ENCODE data around the gene TMEM132D. TPM values are rescaled to one million over a fixed set of nuclear protein-coding genes. Genes with fewer than 3 reads are reported as not detected.

Gene TMEM132D
- total and polyA plus RNA-seq, 2 of the 8 experiments (the other 6 are each of a cell fraction or from before 2014, with no cell fraction given), result 3.5 to 10.1 TPM

- no peaks in the 10 kb centered on the region for H3K36me3 ChIP-seq (ENCODE audit: control insufficient read depth in 2 of 4, insufficient read depth in 4 of 4, low read length in 3 of 4)
Observed at GRCh38 chr12:129659961-129660622, 243.7 kb downstream of the TMEM132D start.

More at GRCh38 chr12:129659961-129660622, 243.7 kb downstream of the TMEM132D start:
- no peaks in the 10 kb centered on the region for H3K27me3 ChIP-seq (replicated peaks in 1 of 4; ENCODE audit: control insufficient read depth in 3 of 4, extremely low read depth in 1 of 4, insufficient read depth in 3 of 4, low read length in 3 of 4)
- no peak overlapping the region for H2BK20ac ChIP-seq (ENCODE audit: low read length)
- H2AK5ac ChIP-seq (ENCODE audit: low read depth, low read length), result peak overlapping the region; percentile 76; the same call in 1 of the 2 replicates
- POLR2A ChIA-PET (ENCODE audit: partially characterized antibody), result interaction anchor here (0.7 kb wide), 1 partner anchor 281 kb away, joined by 3 read pairs; no protein-coding TSS in a partner anchor
- H3K79me1 ChIP-seq (ENCODE audit: low read depth, low read length), result no peaks in the 10 kb centered on the region
- no peak overlapping the region for H3K27ac ChIP-seq (ENCODE audit: low read depth, low read length)
- H3K4ac ChIP-seq (replicated peaks; ENCODE audit: insufficient read length, low read depth, low read length), result no peak overlapping the region
- H2BK120ac ChIP-seq (replicated peaks; ENCODE audit: low read depth, low read length), result no peak overlapping the region
- H4K8ac ChIP-seq (ENCODE audit: extremely low read depth, insufficient read depth, low read length), result no peak overlapping the region
- H4K5ac ChIP-seq (ENCODE audit: insufficient read length, low read depth, low read length), result no peak overlapping the region
- no peaks in the 10 kb centered on the region for H3K23me2 ChIP-seq (ENCODE audit: low read depth, low read length)
- CTCF ChIA-PET (ENCODE audit: partially characterized antibody), result interaction anchor here (1.6 kb wide), 1 partner anchor 18 kb away, joined by 5 read pairs; no protein-coding TSS in a partner anchor
- no peak overlapping the region for H3K14ac ChIP-seq (ENCODE audit: insufficient read length)
- no peak overlapping the region for H2BK15ac ChIP-seq (ENCODE audit: low read length)
- peaks cover 4 to 18% (median 10%) of the 10 kb centered on the region in 4 experiments; a peak in 5 of 7 replicates for H3K4me1 ChIP-seq (replicated peaks in 1 of 4; ENCODE audit: control insufficient read depth in 3 of 4, insufficient read depth in 4 of 4, low read length in 3 of 4)
- H3K18ac ChIP-seq (ENCODE audit: extremely low read depth, low read length), result no peak overlapping the region
- no peak overlapping the region for H3K56ac ChIP-seq (replicated peaks; ENCODE audit: insufficient read length, low read depth, low read length)
- no peak overlapping the region for H3K9ac ChIP-seq (replicated peaks in 1 of 4; ENCODE audit: extremely low read depth in 1 of 4, low read depth in 3 of 4, low read length in 3 of 4)
- H2BK12ac ChIP-seq (ENCODE audit: low read depth, low read length), result peak overlapping the region; percentile 88
- FAIRE-seq, result no peak
- H3K4me3 ChIP-seq (ENCODE audit: extremely low read depth in 1 of 4, insufficient read depth in 2 of 4, low read depth in 3 of 4, low read length in 4 of 4), result no peak overlapping the region
- no peak overlapping the region for H3K4me2 ChIP-seq (ENCODE audit: insufficient read depth in 1 of 2, low read depth in 2 of 2, low read length in 2 of 2)
- peak overlapping the region; percentile 1; the same call in 1 of the 2 replicates for H2BK5ac ChIP-seq (ENCODE audit: low read depth, low read length)
- H3K9me3 ChIP-seq (ENCODE audit: insufficient read depth in 2 of 2, low read depth in 1 of 2, low read length in 1 of 2), result no peaks in the 10 kb centered on the region
- TF ChIP-seq SP4 (IDR thresholded peaks at IDR 0.05; ENCODE audit: low read length), result no peak
- TF ChIP-seq JUND (IDR thresholded peaks at IDR 0.05; ENCODE audit: low read length), result no peak
- no peak for TF ChIP-seq TCF12 (IDR thresholded peaks at IDR 0.05; ENCODE audit: low read depth, low read length)
- no peak overlapping the region for H4K91ac ChIP-seq (replicated peaks; ENCODE audit: insufficient read length, low read length)
- 96% methylated on average over 9 of the region's 9 CpGs; no CpG with 5 or more reads in 1 of the 2 experiments for WGBS, 2 experiments (ENCODE audit: extremely low coverage in 1 of 2, insufficient coverage in 1 of 2, insufficient read length in 1 of 2, insufficient replicate concordance in 2 of 2, low coverage in 1 of 2, low lambda C conversion rate in 2 of 2, missing lambda C conversion rate in 1 of 2)
- no peaks in the 10 kb centered on the region for H3K79me2 ChIP-seq (ENCODE audit: control insufficient read depth in 1 of 2, insufficient read depth in 2 of 2, low read length in 2 of 2)
- H2AFZ ChIP-seq (ENCODE audit: low read length), result no peak overlapping the region
- DNase-seq (ENCODE audit: low read depth in 1 of 2, low spot score in 2 of 2), result no peak
- H4K20me1 ChIP-seq (replicated peaks in 1 of 2; ENCODE audit: control insufficient read depth in 1 of 2, insufficient read depth in 2 of 2, low read length in 2 of 2), result no peaks in the 10 kb centered on the region
- H3K23ac ChIP-seq (ENCODE audit: insufficient read length), result no peak overlapping the region

All from H1 (cell line).